A549 (cell line): ENCODE measurements around the gene ST6GALNAC2.

Experiments used
- HOXB5 ChIP-seq: fragments of 250-450 bp; sonication (Bioruptor Pico); IDR thresholded peaks from 2 replicates; pipeline ENCODE4 v1.5.0; 2020; ENCODE audit warnings: mild to moderate bottlenecking, moderate library complexity
- PHF8 ChIP-seq: fragments of 200-600 bp; sonication (generic); IDR thresholded peaks from 2 replicates; pipeline ENCODE4 v1.6.1; 2016; ENCODE audit warnings: low read depth, mild to moderate bottlenecking, antibody characterized with exemption, moderate library complexity, borderline replicate concordance
- POLR2A ChIP-seq: IDR thresholded peaks from 2 replicates; pipeline ENCODE4 v1.6.1; 2012; ENCODE audit warnings: mild to moderate bottlenecking, low read length
- ZSCAN20 ChIP-seq: fragments of 250-450 bp; sonication (Bioruptor Pico); IDR thresholded peaks from 2 replicates; pipeline ENCODE4 v1.8.0; 2022; ENCODE audit warnings: mild to moderate bottlenecking, moderate library complexity
- TF ChIP-seq, protein P1 (sequence below): fragments of >200 bp; sonication (Bioruptor Twin); formaldehyde crosslinking; IDR thresholded peaks from 3 replicates; pipeline ENCODE4 v1.5.1; 2016
- TF ChIP-seq, protein P2 (sequence below): IDR thresholded peaks from 2 replicates; pipeline ENCODE4 v1.6.1; 2012

DNA sequence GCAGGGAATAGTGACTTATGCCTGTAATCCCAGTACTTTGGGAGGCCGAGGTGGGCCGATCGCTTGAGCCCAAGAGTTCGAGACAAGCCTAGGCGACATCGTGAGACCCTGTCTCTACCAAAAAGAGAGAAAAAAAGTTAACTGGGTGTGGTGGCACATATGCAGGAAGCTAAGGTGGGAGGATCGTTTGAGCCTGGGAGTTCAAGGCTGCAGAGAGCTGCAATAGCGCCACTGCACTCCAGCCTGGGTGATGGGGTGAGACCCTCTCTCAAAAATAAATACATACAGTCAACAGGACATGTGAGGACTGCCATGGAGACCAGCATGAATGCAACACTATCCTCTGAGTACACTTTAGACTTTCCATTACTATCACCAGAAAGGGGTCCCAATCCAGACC lies 15.4 kb upstream of the ST6GALNAC2 start:
- no peak for TF ChIP-seq POLR2A
- TF ChIP-seq PHF8 = no peak
- TF ChIP-seq, protein P1, sequence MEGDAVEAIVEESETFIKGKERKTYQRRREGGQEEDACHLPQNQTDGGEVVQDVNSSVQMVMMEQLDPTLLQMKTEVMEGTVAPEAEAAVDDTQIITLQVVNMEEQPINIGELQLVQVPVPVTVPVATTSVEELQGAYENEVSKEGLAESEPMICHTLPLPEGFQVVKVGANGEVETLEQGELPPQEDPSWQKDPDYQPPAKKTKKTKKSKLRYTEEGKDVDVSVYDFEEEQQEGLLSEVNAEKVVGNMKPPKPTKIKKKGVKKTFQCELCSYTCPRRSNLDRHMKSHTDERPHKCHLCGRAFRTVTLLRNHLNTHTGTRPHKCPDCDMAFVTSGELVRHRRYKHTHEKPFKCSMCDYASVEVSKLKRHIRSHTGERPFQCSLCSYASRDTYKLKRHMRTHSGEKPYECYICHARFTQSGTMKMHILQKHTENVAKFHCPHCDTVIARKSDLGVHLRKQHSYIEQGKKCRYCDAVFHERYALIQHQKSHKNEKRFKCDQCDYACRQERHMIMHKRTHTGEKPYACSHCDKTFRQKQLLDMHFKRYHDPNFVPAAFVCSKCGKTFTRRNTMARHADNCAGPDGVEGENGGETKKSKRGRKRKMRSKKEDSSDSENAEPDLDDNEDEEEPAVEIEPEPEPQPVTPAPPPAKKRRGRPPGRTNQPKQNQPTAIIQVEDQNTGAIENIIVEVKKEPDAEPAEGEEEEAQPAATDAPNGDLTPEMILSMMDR = no peak
- TF ChIP-seq HOXB5 = no peak
- TF ChIP-seq, protein P2, sequence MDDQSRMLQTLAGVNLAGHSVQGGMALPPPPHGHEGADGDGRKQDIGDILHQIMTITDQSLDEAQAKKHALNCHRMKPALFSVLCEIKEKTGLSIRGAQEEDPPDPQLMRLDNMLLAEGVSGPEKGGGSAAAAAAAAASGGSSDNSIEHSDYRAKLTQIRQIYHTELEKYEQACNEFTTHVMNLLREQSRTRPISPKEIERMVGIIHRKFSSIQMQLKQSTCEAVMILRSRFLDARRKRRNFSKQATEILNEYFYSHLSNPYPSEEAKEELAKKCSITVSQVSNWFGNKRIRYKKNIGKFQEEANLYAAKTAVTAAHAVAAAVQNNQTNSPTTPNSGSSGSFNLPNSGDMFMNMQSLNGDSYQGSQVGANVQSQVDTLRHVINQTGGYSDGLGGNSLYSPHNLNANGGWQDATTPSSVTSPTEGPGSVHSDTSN = no peak
- TF ChIP-seq ZSCAN20 (CRISPR knock-in tag) = no peak
